HG03103 (cell line): ENCODE measurements around the gene CFAP57.

Experiments
- ATAC-seq: cut with Tn5 transposase; IDR thresholded peaks from one replicate; pipeline ENCODE4 v1.9.1; 2021; ENCODE audit warnings: low read depth; ENCODE audit not compliant: unreplicated experiment

The CFAP57 gene

GRCh38 chr1:43221797-43222196, 49.7 kb downstream of the CFAP57 start:
- ATAC-seq = no peak

- no peak for ATAC-seq
Measured at GRCh38 chr1:43222879-43223278, 50.7 kb downstream of the CFAP57 start.

GRCh38 chr1:43225168-43225567, 53.0 kb downstream of the CFAP57 start:
- no peak for ATAC-seq

- ATAC-seq = no peak
Measured at GRCh38 chr1:43227143-43227764, 55.1 kb downstream of the CFAP57 start.

GRCh38 chr1:43229826-43230780, 58.0 kb downstream of the CFAP57 start:
- no peak for ATAC-seq

GRCh38 chr1:43232074-43232473, 59.9 kb downstream of the CFAP57 start:
- no peak for ATAC-seq

GRCh38 chr1:43232482-43232881, 60.4 kb downstream of the CFAP57 start:
- ATAC-seq = no peak

- no peak for ATAC-seq
Measured at GRCh38 chr1:43233631-43234030, 61.5 kb downstream of the CFAP57 start.

GRCh38 chr1:43234267-43234666, 62.1 kb downstream of the CFAP57 start:
- ATAC-seq = no peak

GRCh38 chr1:43235040-43235439, 62.9 kb downstream of the CFAP57 start:
- no peak for ATAC-seq

- no peak for ATAC-seq
Measured at GRCh38 chr1:43235451-43236121, 63.5 kb downstream of the CFAP57 start.

GRCh38 chr1:43237121-43237520, 65.0 kb downstream of the CFAP57 start:
- ATAC-seq = no peak

- ATAC-seq = no peak
Measured at GRCh38 chr1:43238085-43238484, 66.0 kb downstream of the CFAP57 start.

- no peak for ATAC-seq
Measured at GRCh38 chr1:43238991-43239469, 66.9 kb downstream of the CFAP57 start.

GRCh38 chr1:43239484-43239883, 67.4 kb downstream of the CFAP57 start:
- ATAC-seq = peak; percentile 75

GRCh38 chr1:43241413-43241836, 69.3 kb downstream of the CFAP57 start:
- ATAC-seq = no peak

- ATAC-seq = no peak
Measured at GRCh38 chr1:43243299-43243698, 71.2 kb downstream of the CFAP57 start.

GRCh38 chr1:43246466-43247213, 74.5 kb downstream of the CFAP57 start:
- ATAC-seq = no peak

GRCh38 chr1:43247256-43247921, 75.3 kb downstream of the CFAP57 start:
- ATAC-seq = no peak

GRCh38 chr1:43250351-43250761, 78.2 kb downstream of the CFAP57 start:
- ATAC-seq = no peak
